Left lung (tissue), 10 donors: Measurements from ENCODE around the gene LAMB1. TPM values are rescaled to one million over a fixed set of nuclear protein-coding genes. Genes with fewer than 3 reads are reported as not detected.

Experiments used
- ATAC-seq: fragments of 200-7000 bp; cut with Tn5 transposase; one replicate; pipeline ENCODE4 v1.9.1; 2020; ENCODE audit warnings: moderate library complexity
- DNase-seq, 4 donors: peaks; one replicate each; pipeline ENCODE4 v3.0.0-alpha.2; 2013 to 2020
- H3K27ac ChIP-seq, 2 donors: fragments of 200-600 bp; sonication (generic) in 1 of 2; one replicate each; pipeline versions ENCODE4 v1.5.0 to v1.8.0; 2020 to 2021
- H3K27me3 ChIP-seq, 2 donors: fragments of 200-600 bp; sonication (generic) in 1 of 2; one replicate each; pipeline versions ENCODE4 v1.5.0 to v1.8.0; 2020 to 2021
- H3K36me3 ChIP-seq, 2 donors: fragments of 200-600 bp; sonication (generic) in 1 of 2; one replicate each; pipeline versions ENCODE4 v1.5.0 to v1.8.0; 2020 to 2021
- H3K4me1 ChIP-seq, 2 donors: fragments of 200-600 bp; one replicate each; pipeline ENCODE4 v1.8.0; 2021
- H3K4me3 ChIP-seq, 2 donors: fragments of 200-600 bp; sonication (generic) in 1 of 2; one replicate each; pipeline versions ENCODE4 v1.5.0 to v1.8.0; 2020 to 2021; ENCODE audit warnings: mild to moderate bottlenecking in 1 of 2
- H3K9me3 ChIP-seq, 2 donors: fragments of 200-600 bp; sonication (generic) in 1 of 2; one replicate each; pipeline versions ENCODE4 v1.5.0 to v1.8.0; 2020 to 2021
- intact Hi-C, 2 donors: fragments of 100-400 bp; cut with DNase I; formaldehyde crosslinking; loops; one replicate each; pipeline versions ENCODE4 v1.11.2 to v1.14.2; 2022
- polyA plus RNA-seq, 6 donors: library from polyadenylated mRNA; unstranded; fragments of 120-200 nt; gene quantifications; one replicate each; pipeline ENCODE4 v1.2.1, GENCODE V29; 2013; ENCODE audit not compliant: insufficient read length in 6 of 6
- total RNA-seq, 2 donors: library from RNA; stranded (reverse); fragmentation: NEBNext Ultra II Directional; extraction: Animal tissue kit (Norgen Biotek cat#: 25700); gene quantifications; one replicate each; pipeline ENCODE4 v1.2.1, GENCODE V29; 2021
- TF ChIP-seq, protein P1 (sequence below), 2 donors: fragments of 200-600 bp; sonication (generic) in 1 of 2; IDR thresholded peaks; one replicate each; pipeline versions ENCODE4 v1.5.0 to v1.8.0; 2021; ENCODE audit warnings: antibody characterized with exemption in 2 of 2
- donor health status: DM: no; HTN: yes; CAD: no.
- donor health status: DM: no; HTN: no; CAD: no.

Gene LAMB1
- total and polyA plus RNA-seq, 8 donors: 175 to 583 (median 505) TPM

- DNase-seq (no peak), ATAC-seq (no peak)
- Histone ChIP-seq H3K9me3 (no peaks in the 10 kb centered on the region), H3K36me3 (no peaks in the 10 kb centered on the region), H3K27ac (no peak overlapping the region), H3K4me1 (no peaks in the 10 kb centered on the region), H3K27me3 (no peaks in the 10 kb centered on the region), H3K4me3 (no peak overlapping the region)
- intact Hi-C loops: no loop called here
- TF ChIP-seq, protein P1, sequence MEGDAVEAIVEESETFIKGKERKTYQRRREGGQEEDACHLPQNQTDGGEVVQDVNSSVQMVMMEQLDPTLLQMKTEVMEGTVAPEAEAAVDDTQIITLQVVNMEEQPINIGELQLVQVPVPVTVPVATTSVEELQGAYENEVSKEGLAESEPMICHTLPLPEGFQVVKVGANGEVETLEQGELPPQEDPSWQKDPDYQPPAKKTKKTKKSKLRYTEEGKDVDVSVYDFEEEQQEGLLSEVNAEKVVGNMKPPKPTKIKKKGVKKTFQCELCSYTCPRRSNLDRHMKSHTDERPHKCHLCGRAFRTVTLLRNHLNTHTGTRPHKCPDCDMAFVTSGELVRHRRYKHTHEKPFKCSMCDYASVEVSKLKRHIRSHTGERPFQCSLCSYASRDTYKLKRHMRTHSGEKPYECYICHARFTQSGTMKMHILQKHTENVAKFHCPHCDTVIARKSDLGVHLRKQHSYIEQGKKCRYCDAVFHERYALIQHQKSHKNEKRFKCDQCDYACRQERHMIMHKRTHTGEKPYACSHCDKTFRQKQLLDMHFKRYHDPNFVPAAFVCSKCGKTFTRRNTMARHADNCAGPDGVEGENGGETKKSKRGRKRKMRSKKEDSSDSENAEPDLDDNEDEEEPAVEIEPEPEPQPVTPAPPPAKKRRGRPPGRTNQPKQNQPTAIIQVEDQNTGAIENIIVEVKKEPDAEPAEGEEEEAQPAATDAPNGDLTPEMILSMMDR (IDR thresholded peaks at IDR 0.05): no peak
Observed at GRCh38 chr7:108024538-108024937, 21.6 kb upstream of the LAMB1 start.

- Histone ChIP-seq H3K27ac (no peak overlapping the region), H3K36me3 (no peaks in the 10 kb centered on the region), H3K4me3 (no peak overlapping the region), H3K27me3 (no peaks in the 10 kb centered on the region), H3K4me1 (no peaks in the 10 kb centered on the region), H3K9me3 (no peaks in the 10 kb centered on the region)
- intact Hi-C loops: no loop called here
- ATAC-seq (no peak), DNase-seq (no peak)
- TF ChIP-seq, protein P1 (IDR thresholded peaks at IDR 0.05): no peak
Observed at GRCh38 chr7:108020585-108020984, 17.6 kb upstream of the LAMB1 start.

DNA sequence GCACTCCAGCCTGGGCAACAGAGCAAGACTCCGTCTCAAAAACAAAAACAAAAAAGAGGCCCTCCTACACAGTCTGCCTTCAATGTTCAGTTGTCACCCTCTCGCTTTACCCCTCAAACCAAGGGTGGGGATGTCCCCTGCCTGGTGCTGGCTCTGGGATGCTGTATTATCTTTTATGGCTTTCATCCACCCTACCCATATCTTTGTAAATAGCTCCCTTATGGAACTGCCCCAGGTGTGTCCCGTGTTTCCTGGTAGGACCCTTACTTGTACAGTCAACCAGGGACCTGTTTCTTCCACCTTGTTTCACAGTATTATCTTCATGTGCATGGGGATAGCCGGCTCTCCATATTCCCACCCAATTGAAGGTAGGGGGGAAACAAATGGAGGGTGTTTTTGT, 15.7 kb upstream of the LAMB1 start:
- H3K27me3 ChIP-seq: no peaks in the 10 kb centered on the region
- H3K4me1 ChIP-seq: no peaks in the 10 kb centered on the region
- DNase-seq (no peak), ATAC-seq (no peak)
- TF ChIP-seq, protein P1 (IDR thresholded peaks at IDR 0.05): no peak
- no peaks in the 10 kb centered on the region for H3K9me3 ChIP-seq
- H3K4me3 ChIP-seq: no peak overlapping the region
- intact Hi-C loops: no loop called here
- H3K36me3 ChIP-seq: no peaks in the 10 kb centered on the region
- no peak overlapping the region for H3K27ac ChIP-seq

DNA sequence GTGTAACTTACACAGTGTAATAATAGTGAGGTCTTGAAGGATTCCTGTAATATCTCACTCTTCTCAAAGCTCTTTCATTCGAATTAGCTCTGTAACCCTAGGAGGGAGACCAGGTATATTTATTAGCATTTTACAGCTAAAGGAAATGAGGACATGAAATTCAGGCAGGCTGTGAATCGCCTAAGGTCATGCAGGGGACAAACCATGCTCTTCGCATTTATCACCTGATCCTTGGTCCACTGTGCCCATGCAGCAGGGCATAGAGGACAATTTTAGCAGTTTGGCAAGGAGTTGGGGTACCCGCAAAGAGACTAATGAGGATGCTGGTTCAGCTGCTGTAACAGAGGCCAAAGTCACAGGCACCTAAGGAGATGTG, 14.8 kb upstream of the LAMB1 start:
- Histone ChIP-seq H3K27me3 (no peaks in the 10 kb centered on the region), H3K9me3 (no peaks in the 10 kb centered on the region), H3K4me1 (no peaks in the 10 kb centered on the region), H3K27ac (no peak overlapping the region), H3K36me3 (no peaks in the 10 kb centered on the region), H3K4me3 (no peak overlapping the region)
- intact Hi-C loops: no loop called here
- TF ChIP-seq, protein P1 (IDR thresholded peaks at IDR 0.05): no peak
- no peak for DNase-seq
- no peak for ATAC-seq

DNA sequence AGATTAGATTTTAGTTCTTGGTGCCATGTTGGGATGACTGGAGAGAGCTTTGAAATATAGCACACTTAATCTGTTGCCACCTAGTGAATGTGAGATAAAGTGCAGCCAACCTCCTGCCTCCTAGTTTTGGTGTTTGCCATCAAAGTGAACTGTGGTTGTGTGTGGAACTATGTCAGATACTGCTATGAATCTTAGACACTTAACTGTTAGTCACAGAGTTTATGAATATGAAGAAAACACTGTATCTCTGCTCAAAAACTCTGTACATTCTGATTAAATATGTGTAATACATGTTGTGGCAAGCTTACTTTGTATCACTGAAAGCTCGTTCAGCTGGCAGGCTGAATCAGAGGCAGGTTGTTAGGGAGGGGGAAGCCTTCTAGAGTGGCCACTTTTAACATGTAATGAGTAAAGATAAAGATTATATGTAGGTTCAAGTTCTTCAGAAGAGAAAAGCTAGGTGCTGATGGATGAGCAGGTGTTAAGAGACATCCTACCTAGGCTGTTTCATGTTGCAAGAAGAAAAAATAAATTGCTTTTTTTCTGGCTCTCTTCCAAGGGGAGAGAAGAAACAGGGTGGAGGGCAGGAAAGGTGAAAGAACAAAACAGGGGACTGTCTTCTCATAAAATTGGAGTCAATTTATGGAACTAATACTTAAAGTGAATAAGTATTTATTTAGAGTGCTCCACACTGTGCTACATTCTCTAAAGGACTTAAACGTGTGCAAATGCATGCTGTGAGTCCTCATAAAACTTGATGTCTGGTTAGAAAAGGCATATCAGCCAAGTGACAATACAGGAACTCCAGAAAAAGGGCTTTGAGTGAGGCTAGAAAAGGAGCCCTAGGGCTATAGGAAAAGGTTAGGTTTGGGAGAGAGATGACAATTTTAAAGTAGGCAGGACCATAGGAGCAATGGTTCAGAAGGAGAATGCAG, 14.1 kb upstream of the LAMB1 start:
- Histone ChIP-seq H3K9me3 (no peaks in the 10 kb centered on the region), H3K36me3 (no peaks in the 10 kb centered on the region), H3K4me3 (no peak overlapping the region), H3K27ac (no peak overlapping the region), H3K4me1 (no peaks in the 10 kb centered on the region), H3K27me3 (no peaks in the 10 kb centered on the region)
- intact Hi-C loops: no loop called here
- DNase-seq (no peak), ATAC-seq (peak; percentile 76)
- TF ChIP-seq, protein P1 (IDR thresholded peaks at IDR 0.05): peak in 1 of 2 donors; percentile 23
